ENCODE results near the gene BLZF1.

GRCh38 chr1:169387399-169387798, 19.4 kb downstream of the BLZF1 start:
- TF ChIP-seq EZH2 (IDR thresholded peaks at IDR 0.05; ENCODE audit: borderline replicate concordance, insufficient read depth, low read length, poor library complexity, severe bottlenecking) (no peak), POLR2AphosphoS5 (IDR thresholded peaks at IDR 0.05) (no peak), CTCF (IDR thresholded peaks at IDR 0.05; ENCODE audit: poor library complexity, severe bottlenecking) (no peak), RAD21 (conservative IDR thresholded peaks at IDR 0.05) (no peak), SMC3 (conservative IDR thresholded peaks at IDR 0.05; ENCODE audit: poor library complexity) (no peak), EP300 (conservative IDR thresholded peaks at IDR 0.05; ENCODE audit: poor library complexity, severe bottlenecking) (no peak), REST (IDR thresholded peaks at IDR 0.05; ENCODE audit: borderline replicate concordance) (no peak), MXI1 (conservative IDR thresholded peaks at IDR 0.05; ENCODE audit: poor library complexity, severe bottlenecking) (no peak)

Measured in neural cell (in vitro differentiated cells).